HepG2 (cell line): ENCODE data around the gene SGMS1. TPM values are rescaled to one million over a fixed set of nuclear protein-coding genes. Genes with fewer than 3 reads are reported as not detected.

Experiments
- GTF3A ChIP-seq: sonication (generic); formaldehyde crosslinking; conservative IDR thresholded peaks from 2 replicates; pipeline ENCODE4 v1.4.0; 2020; ENCODE audit warnings: mild to moderate bottlenecking, missing genetic modification reagents
- KAT8 ChIP-seq: IDR thresholded peaks from 2 replicates; pipeline ENCODE4 v1.6.1; 2016; ENCODE audit warnings: missing genetic modification reagents, missing compliant biosample characterization
- KLF16 ChIP-seq, 2 experiments: sonication (generic) in 1 of 2; formaldehyde crosslinking in 1 of 2; IDR thresholded peaks; 2 replicates each; pipeline versions ENCODE4 v1.6.1 to v1.8.0; 2016 to 2023; ENCODE audit warnings: missing genetic modification reagents in 2 of 2, missing compliant biosample characterization in 1 of 2
- MED1 ChIP-seq: sonication (generic); formaldehyde crosslinking; IDR thresholded peaks from 2 replicates; pipeline ENCODE4 v1.4.0; 2020; ENCODE audit warnings: missing genetic modification reagents
- NFE2L1 ChIP-seq: sonication (generic); formaldehyde crosslinking; IDR thresholded peaks from 2 replicates; pipeline ENCODE4 v1.4.0; 2020; ENCODE audit warnings: missing genetic modification reagents, mild to moderate bottlenecking, borderline replicate concordance
- NONO ChIP-seq, 2 experiments: fragments of 450-650 bp in 1 of 2; sonication (generic) in 1 of 2; formaldehyde crosslinking in 1 of 2; IDR thresholded peaks in 1 of 2; conservative IDR thresholded peaks in 1 of 2; 2 replicates each; pipeline versions ENCODE4 v1.6.1 to v1.8.0; 2017 to 2022; ENCODE audit warnings: mild to moderate bottlenecking in 1 of 2, missing genetic modification reagents in 1 of 2, moderate library complexity in 1 of 2
- SAFB2 ChIP-seq: sonication (generic); formaldehyde crosslinking; IDR thresholded peaks from 2 replicates; pipeline ENCODE4 v1.5.1; 2020; ENCODE audit warnings: missing genetic modification reagents, low read depth, mild to moderate bottlenecking, borderline replicate concordance
- SOX13 ChIP-seq, 3 experiments: fragments of 450-650 bp in 1 of 3; sonication (generic) in 1 of 3; formaldehyde crosslinking in 1 of 3; IDR thresholded peaks in 2 of 3; conservative IDR thresholded peaks in 1 of 3; 2 replicates each; pipeline versions ENCODE4 v1.5.0 to v1.6.1; 2016 to 2020; ENCODE audit warnings: antibody characterized with exemption in 1 of 3, mild to moderate bottlenecking in 1 of 3, missing compliant biosample characterization in 1 of 3, missing genetic modification reagents in 1 of 3, moderate library complexity in 1 of 3
- SOX6 ChIP-seq, 2 experiments: fragments of 450-650 bp in 1 of 2; sonication (generic) in 1 of 2; formaldehyde crosslinking in 1 of 2; IDR thresholded peaks; 2 replicates each; pipeline versions ENCODE4 v1.4.0 to v1.6.1; 2017 to 2020; ENCODE audit warnings: antibody characterized with exemption in 1 of 2, mild to moderate bottlenecking in 1 of 2, missing genetic modification reagents in 1 of 2
- SP5 ChIP-seq: IDR thresholded peaks from 2 replicates; pipeline ENCODE4 v1.6.1; 2016; ENCODE audit warnings: low read depth, borderline replicate concordance
- THAP11 ChIP-seq: IDR thresholded peaks from 2 replicates; pipeline ENCODE4 v1.6.1; 2016; ENCODE audit warnings: missing biosample characterization, missing genetic modification reagents
- ZNF12 ChIP-seq: sonication (generic); formaldehyde crosslinking; IDR thresholded peaks from 2 replicates; pipeline ENCODE4 v1.5.0; 2020; ENCODE audit warnings: missing genetic modification reagents
- polyA plus RNA-seq, 8 experiments: library from polyadenylated mRNA; depleted of rRNA in 3 of 8; stranded (reverse) in 7 of 8; unstranded in 1 of 8; fragments of >200 nt; fragmentation: Illumina TruSeq in 4 of 8; extraction: Trizol in 4 of 8; gene quantifications; 2 replicates each; pipeline versions ENCODE4 v1.2.1 to v1.2.3, GENCODE V29; 2011 to 2016; ENCODE audit warnings: low read depth in 4 of 8, missing spikeins in 1 of 8, mixed read lengths in 1 of 8; ENCODE audit not compliant: insufficient read depth in 1 of 8
- total RNA-seq, 5 experiments: library from RNA; depleted of rRNA; stranded (reverse); fragments of >200 nt; fragmentation: Illumina TruSeq; extraction: Trizol; gene quantifications; 2 replicates each; pipeline ENCODE4 v1.2.3, GENCODE V29; 2016; ENCODE audit warnings: low read depth in 1 of 5
- TF ChIP-seq, protein P1 (sequence below): sonication (generic); formaldehyde crosslinking; IDR thresholded peaks from 2 replicates; pipeline ENCODE4 v1.4.0; 2020; ENCODE audit warnings: missing genetic modification reagents
- TF ChIP-seq, protein P2 (sequence below): sonication (generic); formaldehyde crosslinking; IDR thresholded peaks from 2 replicates; pipeline ENCODE4 v1.5.0; 2020; ENCODE audit warnings: mild to moderate bottlenecking, missing genetic modification reagents
- TF ChIP-seq, protein P3 (sequence below): IDR thresholded peaks from 2 replicates; pipeline ENCODE4 v1.6.1; 2016; ENCODE audit warnings: mild to moderate bottlenecking
- TF ChIP-seq, protein P4 (sequence below): sonication (generic); formaldehyde crosslinking; IDR thresholded peaks from 2 replicates; pipeline ENCODE4 v1.4.0; 2020; ENCODE audit warnings: missing genetic modification reagents
- TF ChIP-seq, protein P5 (sequence below): sonication (generic); formaldehyde crosslinking; IDR thresholded peaks from 2 replicates; pipeline ENCODE4 v1.4.0; 2020; ENCODE audit warnings: mild to moderate bottlenecking, missing genetic modification reagents

SGMS1 gene
- total and polyA plus RNA-seq, 2 of the 13 experiments (the other 11 are each of a cell fraction or from before 2014, with no cell fraction given): 6.5 to 15.1 TPM

DNA sequence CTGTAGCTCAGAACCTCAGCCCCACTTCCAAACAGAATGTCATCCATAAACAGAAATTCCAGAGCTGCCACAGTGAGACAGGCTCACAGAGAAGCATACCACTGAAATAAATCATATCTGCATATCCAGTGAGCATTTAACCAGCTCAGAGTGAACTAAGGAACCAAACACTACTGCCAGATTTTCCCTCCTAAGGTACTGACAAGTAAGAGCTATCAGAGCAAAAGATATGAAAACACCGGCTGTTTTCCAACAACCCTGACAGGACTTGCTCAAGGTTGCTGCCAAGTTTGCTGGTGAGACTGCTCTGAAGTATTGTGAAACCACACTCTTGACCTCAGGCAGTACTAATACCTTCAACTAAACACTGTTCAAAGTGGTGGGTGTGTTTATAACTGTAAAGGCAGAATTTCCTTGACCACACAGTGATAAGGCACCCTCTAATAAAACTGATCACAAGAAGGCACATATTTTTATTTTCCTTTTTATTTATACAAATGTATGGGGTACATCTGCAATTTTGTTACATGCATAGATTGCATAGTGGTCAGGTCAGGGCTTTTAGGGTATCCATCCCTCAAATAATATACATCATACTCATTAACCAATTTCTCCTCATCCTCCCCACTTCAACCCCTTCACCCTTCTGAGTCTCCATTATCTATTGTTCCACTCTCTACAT is 18.3 kb downstream of the SGMS1 start (continued):
- TF ChIP-seq NONO (IDR thresholded peaks at IDR 0.05): no peak
- TF ChIP-seq NONO (CRISPR knock-in tag; conservative IDR thresholded peaks at IDR 0.05): no peak
- TF ChIP-seq, protein P1, sequence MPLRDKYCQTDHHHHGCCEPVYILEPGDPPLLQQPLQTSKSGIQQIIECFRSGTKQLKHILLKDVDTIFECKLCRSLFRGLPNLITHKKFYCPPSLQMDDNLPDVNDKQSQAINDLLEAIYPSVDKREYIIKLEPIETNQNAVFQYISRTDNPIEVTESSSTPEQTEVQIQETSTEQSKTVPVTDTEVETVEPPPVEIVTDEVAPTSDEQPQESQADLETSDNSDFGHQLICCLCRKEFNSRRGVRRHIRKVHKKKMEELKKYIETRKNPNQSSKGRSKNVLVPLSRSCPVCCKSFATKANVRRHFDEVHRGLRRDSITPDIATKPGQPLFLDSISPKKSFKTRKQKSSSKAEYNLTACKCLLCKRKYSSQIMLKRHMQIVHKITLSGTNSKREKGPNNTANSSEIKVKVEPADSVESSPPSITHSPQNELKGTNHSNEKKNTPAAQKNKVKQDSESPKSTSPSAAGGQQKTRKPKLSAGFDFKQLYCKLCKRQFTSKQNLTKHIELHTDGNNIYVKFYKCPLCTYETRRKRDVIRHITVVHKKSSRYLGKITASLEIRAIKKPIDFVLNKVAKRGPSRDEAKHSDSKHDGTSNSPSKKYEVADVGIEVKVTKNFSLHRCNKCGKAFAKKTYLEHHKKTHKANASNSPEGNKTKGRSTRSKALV (CRISPR knock-in tag): no peak
- TF ChIP-seq, protein P2, sequence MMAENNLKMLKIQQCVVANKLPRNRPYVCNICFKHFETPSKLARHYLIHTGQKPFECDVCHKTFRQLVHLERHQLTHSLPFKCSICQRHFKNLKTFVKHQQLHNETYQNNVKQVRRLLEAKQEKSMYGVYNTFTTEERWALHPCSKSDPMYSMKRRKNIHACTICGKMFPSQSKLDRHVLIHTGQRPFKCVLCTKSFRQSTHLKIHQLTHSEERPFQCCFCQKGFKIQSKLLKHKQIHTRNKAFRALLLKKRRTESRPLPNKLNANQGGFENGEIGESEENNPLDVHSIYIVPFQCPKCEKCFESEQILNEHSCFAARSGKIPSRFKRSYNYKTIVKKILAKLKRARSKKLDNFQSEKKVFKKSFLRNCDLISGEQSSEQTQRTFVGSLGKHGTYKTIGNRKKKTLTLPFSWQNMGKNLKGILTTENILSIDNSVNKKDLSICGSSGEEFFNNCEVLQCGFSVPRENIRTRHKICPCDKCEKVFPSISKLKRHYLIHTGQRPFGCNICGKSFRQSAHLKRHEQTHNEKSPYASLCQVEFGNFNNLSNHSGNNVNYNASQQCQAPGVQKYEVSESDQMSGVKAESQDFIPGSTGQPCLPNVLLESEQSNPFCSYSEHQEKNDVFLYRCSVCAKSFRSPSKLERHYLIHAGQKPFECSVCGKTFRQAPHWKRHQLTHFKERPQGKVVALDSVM (CRISPR knock-in tag): no peak
- no peak for TF ChIP-seq NFE2L1 (CRISPR knock-in tag)
- TF ChIP-seq GTF3A (CRISPR knock-in tag): no peak
- TF ChIP-seq SOX13 (IDR thresholded peaks at IDR 0.05): no peak
- TF ChIP-seq SOX13 (CRISPR knock-in tag; conservative IDR thresholded peaks at IDR 0.05 in 1 of 2, IDR thresholded peaks at IDR 0.05 in 1 of 2): peak in 1 of 2 experiments; percentile 82; a peak in 2 of 4 replicates
- TF ChIP-seq KAT8 (CRISPR knock-in tag): peak; percentile 30; the same call in 1 of the 2 replicates
- TF ChIP-seq ZNF12 (CRISPR knock-in tag): peak; percentile 62; the same call in 1 of the 2 replicates
- peak in 1 of 2 experiments; percentile 41; a peak in 1 of 4 replicates for TF ChIP-seq KLF16 (CRISPR knock-in tag; IDR thresholded peaks at IDR 0.05)
- TF ChIP-seq, protein P3, sequence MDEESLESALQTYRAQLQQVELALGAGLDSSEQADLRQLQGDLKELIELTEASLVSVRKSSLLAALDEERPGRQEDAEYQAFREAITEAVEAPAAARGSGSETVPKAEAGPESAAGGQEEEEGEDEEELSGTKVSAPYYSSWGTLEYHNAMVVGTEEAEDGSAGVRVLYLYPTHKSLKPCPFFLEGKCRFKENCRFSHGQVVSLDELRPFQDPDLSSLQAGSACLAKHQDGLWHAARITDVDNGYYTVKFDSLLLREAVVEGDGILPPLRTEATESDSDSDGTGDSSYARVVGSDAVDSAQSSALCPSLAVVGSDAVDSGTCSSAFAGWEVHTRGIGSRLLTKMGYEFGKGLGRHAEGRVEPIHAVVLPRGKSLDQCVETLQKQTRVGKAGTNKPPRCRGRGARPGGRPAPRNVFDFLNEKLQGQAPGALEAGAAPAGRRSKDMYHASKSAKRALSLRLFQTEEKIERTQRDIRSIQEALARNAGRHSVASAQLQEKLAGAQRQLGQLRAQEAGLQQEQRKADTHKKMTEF: peak; percentile 63
- peak; percentile 35; the same call in 1 of the 2 replicates for TF ChIP-seq SP5 (CRISPR knock-in tag)
- TF ChIP-seq, protein P4, sequence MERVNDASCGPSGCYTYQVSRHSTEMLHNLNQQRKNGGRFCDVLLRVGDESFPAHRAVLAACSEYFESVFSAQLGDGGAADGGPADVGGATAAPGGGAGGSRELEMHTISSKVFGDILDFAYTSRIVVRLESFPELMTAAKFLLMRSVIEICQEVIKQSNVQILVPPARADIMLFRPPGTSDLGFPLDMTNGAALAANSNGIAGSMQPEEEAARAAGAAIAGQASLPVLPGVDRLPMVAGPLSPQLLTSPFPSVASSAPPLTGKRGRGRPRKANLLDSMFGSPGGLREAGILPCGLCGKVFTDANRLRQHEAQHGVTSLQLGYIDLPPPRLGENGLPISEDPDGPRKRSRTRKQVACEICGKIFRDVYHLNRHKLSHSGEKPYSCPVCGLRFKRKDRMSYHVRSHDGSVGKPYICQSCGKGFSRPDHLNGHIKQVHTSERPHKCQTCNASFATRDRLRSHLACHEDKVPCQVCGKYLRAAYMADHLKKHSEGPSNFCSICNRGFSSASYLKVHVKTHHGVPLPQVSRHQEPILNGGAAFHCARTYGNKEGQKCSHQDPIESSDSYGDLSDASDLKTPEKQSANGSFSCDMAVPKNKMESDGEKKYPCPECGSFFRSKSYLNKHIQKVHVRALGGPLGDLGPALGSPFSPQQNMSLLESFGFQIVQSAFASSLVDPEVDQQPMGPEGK: peak; percentile 55; the same call in 1 of the 2 replicates
- peak; percentile 51 for TF ChIP-seq THAP11
- TF ChIP-seq, protein P5, sequence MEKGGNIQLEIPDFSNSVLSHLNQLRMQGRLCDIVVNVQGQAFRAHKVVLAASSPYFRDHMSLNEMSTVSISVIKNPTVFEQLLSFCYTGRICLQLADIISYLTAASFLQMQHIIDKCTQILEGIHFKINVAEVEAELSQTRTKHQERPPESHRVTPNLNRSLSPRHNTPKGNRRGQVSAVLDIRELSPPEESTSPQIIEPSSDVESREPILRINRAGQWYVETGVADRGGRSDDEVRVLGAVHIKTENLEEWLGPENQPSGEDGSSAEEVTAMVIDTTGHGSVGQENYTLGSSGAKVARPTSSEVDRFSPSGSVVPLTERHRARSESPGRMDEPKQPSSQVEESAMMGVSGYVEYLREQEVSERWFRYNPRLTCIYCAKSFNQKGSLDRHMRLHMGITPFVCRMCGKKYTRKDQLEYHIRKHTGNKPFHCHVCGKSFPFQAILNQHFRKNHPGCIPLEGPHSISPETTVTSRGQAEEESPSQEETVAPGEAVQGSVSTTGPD: 0 out of 2 replicates have a peak, but pooled peaks have one; percentile 37
- TF ChIP-seq SAFB2 (CRISPR knock-in tag): no peak
- TF ChIP-seq MED1 (CRISPR knock-in tag): peak; percentile 56; the same call in 1 of the 2 replicates
- no peak for TF ChIP-seq SOX6 (IDR thresholded peaks at IDR 0.05)
- TF ChIP-seq SOX6 (CRISPR knock-in tag; IDR thresholded peaks at IDR 0.05): peak; percentile 72; the same call in 1 of the 2 replicates
